Liver (tissue), 3 donors: ENCODE measurements around the gene SPINK9.

ENCODE experiments used
- CTCF ChIP-seq: fragments of 150-350 bp; IDR thresholded peaks from 2 replicates; pipeline ENCODE4 v1.5.1; 2017; ENCODE audit warnings: improper control_type of control experiment, low read depth, low read length; ENCODE audit not compliant: missing input control
- EGR1 ChIP-seq, 2 donors: IDR thresholded peaks; 2 replicates each; pipeline ENCODE4 v1.6.1; 2016 to 2018; ENCODE audit warnings: antibody characterized with exemption in 2 of 2, low read depth in 2 of 2
- FOXA1 ChIP-seq: IDR thresholded peaks from 2 replicates; pipeline ENCODE4 v1.6.1; 2016; ENCODE audit warnings: antibody characterized with exemption
- GABPA ChIP-seq, 2 donors: IDR thresholded peaks in 1 of 2; conservative IDR thresholded peaks in 1 of 2; 2 replicates each; pipeline ENCODE4 v1.6.1; 2016; ENCODE audit warnings: antibody characterized with exemption in 2 of 2, mild to moderate bottlenecking in 1 of 2, moderate library complexity in 1 of 2
- JUND ChIP-seq, 2 donors: IDR thresholded peaks; 2 replicates each; pipeline ENCODE4 v1.6.1; 2016; ENCODE audit warnings: antibody characterized with exemption in 2 of 2
- MAX ChIP-seq: IDR thresholded peaks from 2 replicates; pipeline ENCODE4 v1.6.1; 2016; ENCODE audit warnings: antibody characterized with exemption
- NR2F2 ChIP-seq: IDR thresholded peaks from 2 replicates; pipeline ENCODE4 v1.6.1; 2016; ENCODE audit warnings: antibody characterized with exemption
- RAD21 ChIP-seq, 2 donors: IDR thresholded peaks; 2 replicates each; pipeline ENCODE4 v1.6.1; 2016; ENCODE audit warnings: antibody characterized with exemption in 2 of 2, mild to moderate bottlenecking in 2 of 2
- REST ChIP-seq: IDR thresholded peaks from 2 replicates; pipeline ENCODE4 v1.6.1; 2016; ENCODE audit warnings: antibody characterized with exemption, mild to moderate bottlenecking
- RXRA ChIP-seq, 2 donors: IDR thresholded peaks; 2 replicates each; pipeline ENCODE4 v1.6.1; 2017 to 2018; ENCODE audit warnings: antibody characterized with exemption in 2 of 2, mild to moderate bottlenecking in 1 of 2
- TAF1 ChIP-seq: conservative IDR thresholded peaks from 2 replicates; pipeline ENCODE4 v1.6.1; 2016; ENCODE audit warnings: antibody characterized with exemption, mild to moderate bottlenecking
- YY1 ChIP-seq: IDR thresholded peaks from 2 replicates; pipeline ENCODE4 v1.6.1; 2016; ENCODE audit warnings: antibody characterized with exemption, mild to moderate bottlenecking
- ZBTB33 ChIP-seq: IDR thresholded peaks from 2 replicates; pipeline ENCODE4 v1.6.1; 2016; ENCODE audit warnings: antibody characterized with exemption
- donor health status: healthy.
- donor health status: healthy.

- TF ChIP-seq RAD21 (IDR thresholded peaks at IDR 0.05) (no peak), CTCF (no peak), TAF1 (no peak), FOXA1 (no peak), EGR1 (IDR thresholded peaks at IDR 0.05; ENCODE audit: low read depth in 2 of 2) (no peak), NR2F2 (no peak), RXRA (IDR thresholded peaks at IDR 0.05) (no peak), JUND (IDR thresholded peaks at IDR 0.05) (no peak), YY1 (no peak), REST (no peak), GABPA (IDR thresholded peaks at IDR 0.05 in 1 of 2, conservative IDR thresholded peaks at IDR 0.05 in 1 of 2) (no peak), MAX (no peak), ZBTB33 (no peak)
Observed at GRCh38 chr5:148372166-148372725, 36.9 kb downstream of the SPINK9 start.
